ENCODE results near the gene GALNT17. TPM values are rescaled to one million over a fixed set of nuclear protein-coding genes. Genes with fewer than 3 reads are reported as not detected.
"Not testable (repeated sequence)": the region's sequence is repeated elsewhere in the genome, so short reads cannot be mapped to it uniquely, and the experiment has no call there.

Gene GALNT17
- polyA plus RNA-seq, 1 donor: 3.1 TPM

- DNase-seq: no peak
Measured at GRCh38 chr7:71236230-71237105, 104.5 kb downstream of the GALNT17 start.

GRCh38 chr7:71237945-71238344, 106.0 kb downstream of the GALNT17 start:
- DNase-seq: peak; percentile 36

GRCh38 chr7:71238581-71239295, 106.8 kb downstream of the GALNT17 start:
- DNase-seq: no peak

- DNase-seq: no peak
Measured at GRCh38 chr7:71239586-71240268, 107.8 kb downstream of the GALNT17 start.

GRCh38 chr7:71243736-71244410, 111.9 kb downstream of the GALNT17 start:
- peak; percentile 46 for DNase-seq

GRCh38 chr7:71245038-71245437, 113.1 kb downstream of the GALNT17 start:
- no peak for DNase-seq

GRCh38 chr7:71251706-71252105, 119.8 kb downstream of the GALNT17 start:
- no peak for DNase-seq

- no peak for DNase-seq
Measured at GRCh38 chr7:71254751-71255150, 122.8 kb downstream of the GALNT17 start.

GRCh38 chr7:71255537-71256178, 123.7 kb downstream of the GALNT17 start:
- no peak for DNase-seq

- DNase-seq: no peak
Measured at GRCh38 chr7:71261066-71261465, 129.1 kb downstream of the GALNT17 start.

- not testable (repeated sequence) for DNase-seq
Measured at GRCh38 chr7:71262834-71263233, 130.9 kb downstream of the GALNT17 start.

GRCh38 chr7:71264005-71264404, 132.1 kb downstream of the GALNT17 start:
- no peak for DNase-seq

- no peak for DNase-seq
Measured at GRCh38 chr7:71266912-71267311, 135.0 kb downstream of the GALNT17 start.

GRCh38 chr7:71267734-71268469, 136.0 kb downstream of the GALNT17 start:
- no peak for DNase-seq

- no peak for DNase-seq
Measured at GRCh38 chr7:71270558-71270957, 138.6 kb downstream of the GALNT17 start.

GRCh38 chr7:71271203-71271602, 139.3 kb downstream of the GALNT17 start:
- no peak for DNase-seq

GRCh38 chr7:71272509-71273490, 140.9 kb downstream of the GALNT17 start:
- peak; percentile 60 for DNase-seq

GRCh38 chr7:71278257-71278656, 146.3 kb downstream of the GALNT17 start:
- DNase-seq: no peak

- no peak for DNase-seq
Measured at GRCh38 chr7:71281261-71281660, 149.3 kb downstream of the GALNT17 start.

GRCh38 chr7:71283802-71284201, 151.9 kb downstream of the GALNT17 start:
- no peak for DNase-seq

Measured in left kidney (tissue), 2 donors.